Mesenchymal stem cell (in vitro differentiated cells and primary cell): ENCODE measurements around the gene RBM12. TPM values are rescaled to one million over a fixed set of nuclear protein-coding genes. Genes with fewer than 3 reads are reported as not detected.
"Not testable (repeated sequence)": the region's sequence is repeated elsewhere in the genome, so short reads cannot be mapped to it uniquely, and the experiment has no call there.

ENCODE experiments used
- DNase-seq: peaks from one replicate; pipeline ENCODE4 v3.0.0-alpha.2; 2013
- H2AFZ ChIP-seq: one replicate; pipeline ENCODE4 v1.6.1; 2013; ENCODE audit warnings: low read depth, mild to moderate bottlenecking, control low read depth, inconsistent platforms, low read length, moderate library complexity
- H2AK5ac ChIP-seq: 2 replicates; pipeline ENCODE4 v1.6.1; 2013; ENCODE audit warnings: low read length, moderate library complexity, mild to moderate bottlenecking, inconsistent platforms; ENCODE audit not compliant: severe bottlenecking
- H2BK120ac ChIP-seq: one replicate; pipeline ENCODE4 v1.6.1; 2013; ENCODE audit warnings: low read depth, mild to moderate bottlenecking, inconsistent platforms, low read length, moderate library complexity
- H2BK12ac ChIP-seq, 2 experiments: one replicate each; pipeline ENCODE4 v1.6.1; 2013; ENCODE audit warnings: inconsistent platforms in 2 of 2, low read length in 2 of 2, mild to moderate bottlenecking in 2 of 2, moderate library complexity in 2 of 2, control low read depth in 1 of 2
- H2BK15ac ChIP-seq: one replicate; pipeline ENCODE4 v1.6.1; 2013; ENCODE audit warnings: mild to moderate bottlenecking, low read depth, inconsistent platforms; ENCODE audit not compliant: poor library complexity, severe bottlenecking
- H2BK5ac ChIP-seq: 2 replicates; pipeline ENCODE4 v1.6.1; 2013; ENCODE audit warnings: low read depth, mild to moderate bottlenecking, low read length, control low read depth, inconsistent platforms; ENCODE audit not compliant: poor library complexity, severe bottlenecking
- H3K14ac ChIP-seq, 2 experiments: one replicate each; pipeline ENCODE4 v1.6.1; 2013; ENCODE audit warnings: inconsistent platforms in 2 of 2, low read length in 2 of 2, control low read depth in 1 of 2, mild to moderate bottlenecking in 1 of 2, moderate library complexity in 1 of 2
- H3K18ac ChIP-seq, 2 experiments: one replicate each; pipeline ENCODE4 v1.6.1; 2013; ENCODE audit warnings: inconsistent platforms in 2 of 2, low read length in 2 of 2, control low read depth in 1 of 2, low read depth in 1 of 2, mild to moderate bottlenecking in 1 of 2
- H3K23ac ChIP-seq, 2 experiments: one replicate each; pipeline ENCODE4 v1.6.1; 2013; ENCODE audit warnings: inconsistent platforms in 2 of 2, low read length in 2 of 2, mild to moderate bottlenecking in 2 of 2, moderate library complexity in 2 of 2, control low read depth in 1 of 2
- H3K27ac ChIP-seq: 2 replicates; pipeline ENCODE4 v1.5.1; 2013; ENCODE audit warnings: mild to moderate bottlenecking, moderate library complexity, low read length, control low read depth, inconsistent platforms; ENCODE audit not compliant: poor library complexity, severe bottlenecking
- H3K27me3 ChIP-seq, 2 experiments: 2 replicates each; pipeline versions ENCODE4 v1.6.1 to v1.7.0; 2013; ENCODE audit warnings: low read length in 2 of 2, mild to moderate bottlenecking in 2 of 2, moderate library complexity in 2 of 2, control low read depth in 1 of 2, inconsistent platforms in 1 of 2; ENCODE audit not compliant: control insufficient read depth in 1 of 2, insufficient read depth in 1 of 2
- H3K36me3 ChIP-seq, 2 experiments: 2 replicates each; pipeline versions ENCODE4 v1.6.1 to v1.7.0; 2013; ENCODE audit warnings: low read length in 2 of 2, control low read depth in 1 of 2, inconsistent platforms in 1 of 2, low read depth in 1 of 2, mild to moderate bottlenecking in 1 of 2; ENCODE audit not compliant: insufficient read depth in 2 of 2, control insufficient read depth in 1 of 2
- H3K4ac ChIP-seq, 2 experiments: one replicate each; pipeline ENCODE4 v1.6.1; 2013; ENCODE audit warnings: inconsistent platforms in 2 of 2, low read length in 2 of 2, mild to moderate bottlenecking in 2 of 2, moderate library complexity in 2 of 2, control low read depth in 1 of 2, low read depth in 1 of 2
- H3K4me1 ChIP-seq: 2 replicates; pipeline ENCODE4 v1.6.1; 2013; ENCODE audit warnings: low read depth, low read length, control low read depth; ENCODE audit not compliant: control insufficient read depth, insufficient read depth
- H3K4me2 ChIP-seq: 2 replicates; pipeline ENCODE4 v1.6.1; 2013; ENCODE audit warnings: low read length, mild to moderate bottlenecking, inconsistent platforms; ENCODE audit not compliant: poor library complexity, severe bottlenecking
- H3K4me3 ChIP-seq, 2 experiments: 2 replicates each; pipeline versions ENCODE4 v1.5.1 to v1.7.0; 2013; ENCODE audit warnings: low read length in 2 of 2, mild to moderate bottlenecking in 2 of 2, control low read depth in 1 of 2, low read depth in 1 of 2; ENCODE audit not compliant: insufficient read depth in 1 of 2
- H3K79me1 ChIP-seq: replicated peaks from 2 replicates; pipeline ENCODE4 v1.6.1; 2013; ENCODE audit warnings: mild to moderate bottlenecking, control low read depth, low read length, inconsistent platforms; ENCODE audit not compliant: poor library complexity, severe bottlenecking
- H3K9ac ChIP-seq: 2 replicates; pipeline ENCODE4 v1.7.0; 2013; ENCODE audit warnings: mild to moderate bottlenecking, low read length, moderate library complexity
- H3K9me3 ChIP-seq: 2 replicates; pipeline ENCODE4 v1.7.0; 2013; ENCODE audit warnings: mild to moderate bottlenecking, low read length; ENCODE audit not compliant: control insufficient read depth
- H4K8ac ChIP-seq: one replicate; pipeline ENCODE4 v1.6.1; 2013; ENCODE audit warnings: inconsistent platforms, mild to moderate bottlenecking, low read length, moderate library complexity
- H4K91ac ChIP-seq: one replicate; pipeline ENCODE4 v1.6.1; 2013; ENCODE audit warnings: mild to moderate bottlenecking, low read length, inconsistent platforms
- WGBS: methylation state at CpG from one replicate; pipeline ENCODE4 v1.1.7; 2013; ENCODE audit warnings: mixed read lengths; 5-methylcytosine and 5-hydroxymethylcytosine counted together
- polyA plus RNA-seq, 2 experiments: library from polyadenylated mRNA; stranded (reverse); fragments of 200-250 nt; gene quantifications; one replicate each; pipeline ENCODE4 v1.2.3, GENCODE V29; 2013

The RBM12 gene, protein sequence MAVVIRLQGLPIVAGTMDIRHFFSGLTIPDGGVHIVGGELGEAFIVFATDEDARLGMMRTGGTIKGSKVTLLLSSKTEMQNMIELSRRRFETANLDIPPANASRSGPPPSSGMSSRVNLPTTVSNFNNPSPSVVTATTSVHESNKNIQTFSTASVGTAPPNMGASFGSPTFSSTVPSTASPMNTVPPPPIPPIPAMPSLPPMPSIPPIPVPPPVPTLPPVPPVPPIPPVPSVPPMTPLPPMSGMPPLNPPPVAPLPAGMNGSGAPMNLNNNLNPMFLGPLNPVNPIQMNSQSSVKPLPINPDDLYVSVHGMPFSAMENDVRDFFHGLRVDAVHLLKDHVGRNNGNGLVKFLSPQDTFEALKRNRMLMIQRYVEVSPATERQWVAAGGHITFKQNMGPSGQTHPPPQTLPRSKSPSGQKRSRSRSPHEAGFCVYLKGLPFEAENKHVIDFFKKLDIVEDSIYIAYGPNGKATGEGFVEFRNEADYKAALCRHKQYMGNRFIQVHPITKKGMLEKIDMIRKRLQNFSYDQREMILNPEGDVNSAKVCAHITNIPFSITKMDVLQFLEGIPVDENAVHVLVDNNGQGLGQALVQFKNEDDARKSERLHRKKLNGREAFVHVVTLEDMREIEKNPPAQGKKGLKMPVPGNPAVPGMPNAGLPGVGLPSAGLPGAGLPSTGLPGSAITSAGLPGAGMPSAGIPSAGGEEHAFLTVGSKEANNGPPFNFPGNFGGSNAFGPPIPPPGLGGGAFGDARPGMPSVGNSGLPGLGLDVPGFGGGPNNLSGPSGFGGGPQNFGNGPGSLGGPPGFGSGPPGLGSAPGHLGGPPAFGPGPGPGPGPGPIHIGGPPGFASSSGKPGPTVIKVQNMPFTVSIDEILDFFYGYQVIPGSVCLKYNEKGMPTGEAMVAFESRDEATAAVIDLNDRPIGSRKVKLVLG
- 68.0 TPM for polyA plus RNA-seq (2013, experiment 1 of 2)
- 69.0 TPM for polyA plus RNA-seq (2013, experiment 2 of 2)

DNA sequence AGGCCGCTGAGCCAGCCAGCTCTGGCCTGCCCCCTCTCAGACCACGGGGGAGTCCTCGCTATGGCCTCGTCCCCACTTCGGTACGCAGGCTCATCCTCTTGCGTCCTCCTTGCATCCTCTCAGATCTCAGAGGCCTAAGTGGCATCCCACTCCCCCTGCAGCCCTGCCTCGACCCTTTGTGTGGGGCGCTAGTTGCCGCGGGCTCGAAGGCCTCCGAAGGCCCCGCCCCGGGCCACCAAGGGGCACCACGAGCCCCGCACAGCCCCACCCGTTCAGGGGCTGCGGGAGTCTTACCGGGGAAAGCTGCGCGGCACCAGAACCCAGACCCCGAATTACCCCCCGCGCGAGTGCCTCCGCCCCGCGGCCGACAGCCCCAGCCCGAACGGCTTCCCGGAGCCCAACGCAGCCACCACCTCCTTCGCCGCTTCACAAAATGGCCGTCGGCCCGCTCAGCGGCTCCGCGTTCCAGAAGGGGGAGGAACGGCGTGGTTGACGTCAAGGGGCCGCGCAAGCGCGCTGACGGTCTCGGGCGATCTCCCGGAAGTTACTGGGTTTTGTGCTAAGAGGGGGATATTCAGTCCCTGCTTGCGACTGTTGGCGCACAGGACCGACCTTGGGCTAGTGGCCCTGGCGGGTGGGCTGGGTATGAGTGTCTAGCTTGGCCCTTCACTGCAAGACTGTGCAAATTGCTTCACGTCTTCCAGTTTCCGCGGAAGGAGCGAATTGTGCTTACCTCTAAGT lies at the start of gene RBM12, which contains the start of gene CPNE1:
Gene RBM12 (minus strand): TSS at position 435 of the 741 bp plus-strand sequence. CDS start 9,578 bp downstream, outside the sequence.
Gene CPNE1 (minus strand): TSS at position 435 of the 741 bp plus-strand sequence. CDS start 31,977 bp downstream, outside the sequence.
- WGBS: 2% methylated on average over 58 of the region's 61 CpGs
- Histone ChIP-seq H3K18ac (peak within 1 kb of the TSS; percentile 72 to 100), H3K4me1 (peaks cover 3% of the 10 kb centered on the region), H3K27me3 (no peaks in the 10 kb centered on the region), H4K8ac (peak within 1 kb of the TSS; percentile 95), H3K4me2 (peak within 1 kb of the TSS; percentile 97), H3K9ac (peak within 1 kb of the TSS; percentile 98), H2BK120ac (peak within 1 kb of the TSS; percentile 21), H2BK15ac (peak within 1 kb of the TSS; percentile 71), H2AK5ac (peak within 1 kb of the TSS; percentile 38), H3K23ac (peak within 1 kb of the TSS; percentile 3 to 97), H3K36me3 (peaks cover 14 to 16% of the 10 kb centered on the region in 2 experiments), H3K4me3 (peak within 1 kb of the TSS; percentile 83 to 95), H3K27ac (peak within 1 kb of the TSS; percentile 84), H2AFZ (peak within 1 kb of the TSS; percentile 66), H3K14ac (peak within 1 kb of the TSS; percentile 51 to 97), H3K79me1 (peaks cover under 1% of the 10 kb centered on the region), H3K4ac (peak within 1 kb of the TSS; percentile 18 to 96), H2BK12ac (peak within 1 kb of the TSS in 1 of 2 experiments; percentile 76), H3K9me3 (no peaks in the 10 kb centered on the region), H2BK5ac (peak within 1 kb of the TSS; percentile 36), H4K91ac (peak within 1 kb of the TSS; percentile 40)
- DNase-seq: peak; percentile 94

DNA sequence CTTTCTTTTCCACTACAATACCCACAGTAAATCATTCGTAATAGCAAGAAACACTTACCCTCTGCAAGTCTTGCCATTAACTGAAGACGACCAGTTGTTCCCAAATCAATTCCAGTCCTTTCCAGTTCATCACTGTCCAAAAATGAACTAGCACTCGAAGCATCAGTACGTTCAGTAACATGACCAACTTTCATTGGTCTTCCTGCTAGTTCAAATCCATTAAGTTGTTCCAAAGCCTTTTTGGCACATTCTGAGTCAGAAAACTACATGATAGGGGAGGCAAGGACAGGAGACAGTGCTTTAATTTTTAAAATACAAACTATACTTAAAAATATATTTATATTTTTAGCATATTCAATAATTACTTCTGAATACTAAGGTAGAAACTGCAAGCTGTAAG lies 49.4 kb upstream of the RBM12 start:
- Histone ChIP-seq H3K27me3 (no peaks in the 10 kb centered on the region), H3K14ac (no peak overlapping the region), H2BK15ac (no peak overlapping the region), H3K4ac (no peak overlapping the region), H2BK5ac (no peak overlapping the region), H4K91ac (no peak overlapping the region), H2AFZ (no peak overlapping the region), H3K36me3 (peaks cover 51 to 97% of the 10 kb centered on the region in 2 experiments), H3K4me3 (no peak overlapping the region), H2AK5ac (no peak overlapping the region), H3K9me3 (no peaks in the 10 kb centered on the region), H2BK12ac (no peak overlapping the region), H2BK120ac (no peak overlapping the region), H3K4me2 (no peak overlapping the region), H3K4me1 (no peaks in the 10 kb centered on the region), H3K23ac (no peak overlapping the region), H4K8ac (no peak overlapping the region), H3K27ac (no peak overlapping the region), H3K79me1 (peaks cover 4% of the 10 kb centered on the region), H3K18ac (no peak overlapping the region), H3K9ac (peak overlapping the region; percentile 2)
- no peak for DNase-seq
- 97% methylated on average over 4 of the region's 4 CpGs for WGBS

DNA sequence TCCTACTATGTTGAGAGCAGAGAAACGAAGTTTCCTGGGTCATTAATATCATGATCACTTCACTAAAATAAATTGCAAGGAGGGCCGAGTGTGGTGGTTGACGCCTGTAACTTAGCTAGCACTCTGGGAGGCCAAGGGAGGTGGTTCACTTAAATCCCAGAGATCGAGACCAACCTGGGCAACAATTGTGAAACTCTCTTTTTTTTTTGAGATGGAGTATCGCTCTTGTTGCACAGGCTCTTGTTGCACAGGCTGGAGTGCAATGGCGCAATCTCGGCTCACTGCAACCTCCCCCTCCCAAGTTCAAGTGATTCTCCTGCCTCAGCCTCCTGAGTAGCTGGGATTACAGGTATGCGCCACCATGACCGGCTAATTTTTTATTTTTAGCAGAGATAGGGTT lies 48.4 kb upstream of the RBM12 start:
- not testable (repeated sequence) for H2BK12ac ChIP-seq

More for the DNA sequence above, 48.4 kb upstream of the RBM12 start:
- H2AK5ac ChIP-seq, H4K8ac ChIP-seq, H3K23ac ChIP-seq, DNase-seq, H3K4me1 ChIP-seq, H2AFZ ChIP-seq, H3K9me3 ChIP-seq, H2BK5ac ChIP-seq, H3K18ac ChIP-seq, H3K9ac ChIP-seq, H3K14ac ChIP-seq, H3K27ac ChIP-seq, H3K4me2 ChIP-seq, H2BK120ac ChIP-seq, H3K4me3 ChIP-seq, H4K91ac ChIP-seq, H3K79me1 ChIP-seq, H2BK15ac ChIP-seq, H3K4ac ChIP-seq, H3K27me3 ChIP-seq: not testable (repeated sequence)
- WGBS: 98% methylated on average over 8 of the region's 9 CpGs
- H3K36me3 ChIP-seq: peaks cover 42 to 97% of the 10 kb centered on the region in 2 experiments
